HepG2 (cell line): ENCODE results near the gene KCNJ4. TPM values are rescaled to one million over a fixed set of nuclear protein-coding genes. Genes with fewer than 3 reads are reported as not detected.

Source experiments
- AHR ChIP-seq: IDR thresholded peaks from 2 replicates; pipeline ENCODE4 v1.6.1; 2018; ENCODE audit warnings: missing genetic modification reagents, missing compliant biosample characterization
- CREB1 ChIP-seq, 2 experiments: fragments of 450-650 bp in 1 of 2; IDR thresholded peaks; 2 replicates each; pipeline ENCODE4 v1.6.1; 2016 to 2017; ENCODE audit warnings: control low read depth in 1 of 2, mild to moderate bottlenecking in 1 of 2, missing compliant biosample characterization in 1 of 2, missing genetic modification characterization in 1 of 2
- DBP ChIP-seq: sonication (generic); formaldehyde crosslinking; IDR thresholded peaks from 2 replicates; pipeline ENCODE4 v1.4.0; 2020; ENCODE audit warnings: missing genetic modification reagents; ENCODE audit errors: not compliant biosample characterization
- ELF4 ChIP-seq: sonication (generic); formaldehyde crosslinking; IDR thresholded peaks from 2 replicates; pipeline ENCODE4 v1.5.0; 2020; ENCODE audit warnings: missing genetic modification reagents, mild to moderate bottlenecking, moderate library complexity, borderline replicate concordance
- GATA4 ChIP-seq: sonication (generic); IDR thresholded peaks from 2 replicates; pipeline ENCODE4 v1.6.1; 2016; ENCODE audit warnings: antibody characterized with exemption, low read depth, borderline replicate concordance
- HHEX ChIP-seq: IDR thresholded peaks from 2 replicates; pipeline ENCODE4 v1.6.1; 2016; ENCODE audit warnings: control low read depth
- IRF2 ChIP-seq: IDR thresholded peaks from 2 replicates; pipeline ENCODE4 v1.6.1; 2018; ENCODE audit warnings: missing genetic modification reagents, missing compliant biosample characterization
- KDM3A ChIP-seq: IDR thresholded peaks from 2 replicates; pipeline ENCODE4 v1.6.1; 2018; ENCODE audit warnings: low read depth, missing compliant biosample characterization
- KDM5B ChIP-seq: sonication (generic); formaldehyde crosslinking; IDR thresholded peaks from 2 replicates; pipeline ENCODE4 v1.4.0; 2020; ENCODE audit warnings: missing genetic modification reagents, mild to moderate bottlenecking, borderline replicate concordance
- MEIS2 ChIP-seq: sonication (generic); formaldehyde crosslinking; IDR thresholded peaks from 2 replicates; pipeline ENCODE4 v1.9.0; 2021; ENCODE audit warnings: mild to moderate bottlenecking, missing genetic modification reagents
- PAWR ChIP-seq: sonication (generic); formaldehyde crosslinking; IDR thresholded peaks from 2 replicates; pipeline ENCODE4 v1.4.0; 2020; ENCODE audit warnings: missing genetic modification reagents, mild to moderate bottlenecking, borderline replicate concordance
- PITX1 ChIP-seq: sonication (generic); formaldehyde crosslinking; IDR thresholded peaks from 2 replicates; pipeline ENCODE4 v1.5.1; 2020; ENCODE audit warnings: mild to moderate bottlenecking, missing genetic modification reagents
- POLR2AphosphoS2 ChIP-seq: IDR thresholded peaks from 2 replicates; pipeline ENCODE4 v1.6.1; 2011; ENCODE audit warnings: low read depth, low read length, improper control_type of control experiment
- POLR2G ChIP-seq: fragments of 200-400 bp; formaldehyde crosslinking; IDR thresholded peaks from 2 replicates; pipeline ENCODE4 v1.6.1; 2018; ENCODE audit warnings: mild to moderate bottlenecking, low read depth, low read length, moderate library complexity
- SP1 ChIP-seq, 2 experiments: fragments of 450-650 bp in 1 of 2; sonication (generic) in 1 of 2; formaldehyde crosslinking in 1 of 2; IDR thresholded peaks; 2 replicates each; pipeline versions ENCODE4 v1.4.0 to v1.6.1; 2016 to 2020; ENCODE audit warnings: missing genetic modification reagents in 1 of 2
- TFDP2 ChIP-seq: sonication (generic); formaldehyde crosslinking; IDR thresholded peaks from 2 replicates; pipeline ENCODE4 v1.4.0; 2020; ENCODE audit warnings: missing genetic modification reagents
- TRIM24 ChIP-seq: sonication (generic); formaldehyde crosslinking; IDR thresholded peaks from 2 replicates; pipeline ENCODE4 v1.8.0; 2022; ENCODE audit warnings: mild to moderate bottlenecking, missing genetic modification reagents
- YEATS2 ChIP-seq: sonication (generic); formaldehyde crosslinking; IDR thresholded peaks from 2 replicates; pipeline ENCODE4 v1.4.0; 2020; ENCODE audit warnings: missing genetic modification reagents, borderline replicate concordance
- ZBTB33 ChIP-seq: sonication (generic); formaldehyde crosslinking; IDR thresholded peaks from 2 replicates; pipeline ENCODE4 v1.4.0; 2020; ENCODE audit warnings: missing genetic modification reagents
- ZFP36 ChIP-seq: fragments of 150-350 bp; IDR thresholded peaks from 2 replicates; pipeline ENCODE4 v1.6.1; 2018; ENCODE audit warnings: borderline replicate concordance, low read length, low read depth; ENCODE audit not compliant: partially characterized antibody
- ZNF564 ChIP-seq: sonication (generic); formaldehyde crosslinking; IDR thresholded peaks from 2 replicates; pipeline ENCODE4 v1.8.1; 2023; ENCODE audit warnings: mild to moderate bottlenecking, missing genetic modification reagents
- ZNF629 ChIP-seq: sonication (generic); formaldehyde crosslinking; conservative IDR thresholded peaks from 2 replicates; pipeline ENCODE4 v1.5.0; 2020; ENCODE audit warnings: missing genetic modification reagents
- ZNF772 ChIP-seq: sonication (generic); formaldehyde crosslinking; IDR thresholded peaks from 2 replicates; pipeline ENCODE4 v1.5.0; 2020; ENCODE audit warnings: mild to moderate bottlenecking, missing genetic modification reagents
- polyA plus RNA-seq, 8 experiments: library from polyadenylated mRNA; depleted of rRNA in 3 of 8; stranded (reverse) in 7 of 8; unstranded in 1 of 8; fragments of >200 nt; fragmentation: Illumina TruSeq in 4 of 8; extraction: Trizol in 4 of 8; gene quantifications; 2 replicates each; pipeline versions ENCODE4 v1.2.1 to v1.2.3, GENCODE V29; 2011 to 2016; ENCODE audit warnings: low read depth in 4 of 8, missing spikeins in 1 of 8, mixed read lengths in 1 of 8; ENCODE audit not compliant: insufficient read depth in 1 of 8
- total RNA-seq, 5 experiments: library from RNA; depleted of rRNA; stranded (reverse); fragments of >200 nt; fragmentation: Illumina TruSeq; extraction: Trizol; gene quantifications; 2 replicates each; pipeline ENCODE4 v1.2.3, GENCODE V29; 2016; ENCODE audit warnings: low read depth in 1 of 5

The KCNJ4 gene
- total and polyA plus RNA-seq, 2 of the 13 experiments (the other 11 are each of a cell fraction or from before 2014, with no cell fraction given) = not detected

GRCh38 chr22:38462960-38463784, 8.2 kb upstream of the KCNJ4 start (continued):
- TF ChIP-seq CREB1 (IDR thresholded peaks at IDR 0.05) = 0 out of 2 replicates have a peak, but pooled peaks have one; percentile 7
- TF ChIP-seq CREB1 (CRISPR knock-in tag; IDR thresholded peaks at IDR 0.05) = no peak; the same call in 1 of the 2 replicates
- no peak for TF ChIP-seq SP1 (IDR thresholded peaks at IDR 0.05)
- peak; percentile 82 for TF ChIP-seq SP1 (CRISPR knock-in tag; IDR thresholded peaks at IDR 0.05)
- peak; percentile 19; the same call in 1 of the 2 replicates for TF ChIP-seq GATA4
- TF ChIP-seq POLR2AphosphoS2 = no peak
- peak; percentile 90 for TF ChIP-seq MEIS2
- peak; percentile 73 for TF ChIP-seq TFDP2 (CRISPR knock-in tag)
- TF ChIP-seq HHEX (CRISPR knock-in tag) = no peak
- no peak for TF ChIP-seq DBP (CRISPR knock-in tag)
- TF ChIP-seq YEATS2 (CRISPR knock-in tag) = peak; percentile 64; the same call in 1 of the 2 replicates
- TF ChIP-seq KDM3A (CRISPR knock-in tag) = peak; percentile 67; the same call in 1 of the 2 replicates
- TF ChIP-seq ZNF772 (CRISPR knock-in tag) = 0 out of 2 replicates have a peak, but pooled peaks have one; percentile 32
- TF ChIP-seq AHR (CRISPR knock-in tag) = 0 out of 2 replicates have a peak, but pooled peaks have one; percentile 72
- no peak for TF ChIP-seq ZFP36
- TF ChIP-seq TRIM24 (CRISPR knock-in tag) = no peak
- no peak for TF ChIP-seq PAWR (CRISPR knock-in tag)
- TF ChIP-seq ELF4 (CRISPR knock-in tag) = no peak
- TF ChIP-seq ZNF629 = 0 out of 2 replicates have a peak, but pooled peaks have one; percentile 15
- peak; percentile 30; the same call in 1 of the 2 replicates for TF ChIP-seq PITX1 (CRISPR knock-in tag)
- TF ChIP-seq POLR2G = peak; percentile 69
- TF ChIP-seq ZNF564 = no peak
- 0 out of 2 replicates have a peak, but pooled peaks have one; percentile 24 for TF ChIP-seq IRF2 (CRISPR knock-in tag)
- peak; percentile 23; the same call in 1 of the 2 replicates for TF ChIP-seq ZBTB33 (CRISPR knock-in tag)
- no peak for TF ChIP-seq KDM5B (CRISPR knock-in tag)
